WERI-Rb-1 (cell line): ENCODE data around the gene GFOD1.
"Not testable (repeated sequence)": the region's sequence is repeated elsewhere in the genome, so short reads cannot be mapped to it uniquely, and the experiment has no call there.

Experiments used
- DNase-seq: peaks from one replicate; pipeline ENCODE4 v3.0.0-alpha.2; 2020
- H3K27ac ChIP-seq: fragments of 250-450 bp; sonication (Bioruptor Pico); 2 replicates; pipeline ENCODE4 v1.5.1; 2020; ENCODE audit warnings: mild to moderate bottlenecking, moderate library complexity
- H3K27me3 ChIP-seq: fragments of 250-450 bp; sonication (Bioruptor Pico); 2 replicates; pipeline ENCODE4 v1.5.1; 2021; ENCODE audit warnings: mild to moderate bottlenecking, low read depth, moderate library complexity; ENCODE audit not compliant: insufficient read depth, severe bottlenecking
- H3K36me3 ChIP-seq: fragments of 250-450 bp; sonication (Bioruptor Pico); 2 replicates; pipeline ENCODE4 v1.5.1; 2020; ENCODE audit warnings: mild to moderate bottlenecking, moderate library complexity
- H3K4me3 ChIP-seq: 2 replicates; pipeline ENCODE4 v1.5.1; 2011; ENCODE audit warnings: low read depth, mild to moderate bottlenecking, control low read depth, low read length
- H3K9me3 ChIP-seq: fragments of 250-450 bp; sonication (Bioruptor Pico); 2 replicates; pipeline ENCODE4 v1.5.1; 2021; ENCODE audit warnings: mild to moderate bottlenecking, moderate library complexity; ENCODE audit not compliant: severe bottlenecking
- TF ChIP-seq, protein P1 (sequence below): IDR thresholded peaks from 2 replicates; pipeline ENCODE4 v1.5.1; 2011; ENCODE audit warnings: low read depth, mild to moderate bottlenecking, control low read depth, inconsistent platforms, low read length

The GFOD1 gene

DNA sequence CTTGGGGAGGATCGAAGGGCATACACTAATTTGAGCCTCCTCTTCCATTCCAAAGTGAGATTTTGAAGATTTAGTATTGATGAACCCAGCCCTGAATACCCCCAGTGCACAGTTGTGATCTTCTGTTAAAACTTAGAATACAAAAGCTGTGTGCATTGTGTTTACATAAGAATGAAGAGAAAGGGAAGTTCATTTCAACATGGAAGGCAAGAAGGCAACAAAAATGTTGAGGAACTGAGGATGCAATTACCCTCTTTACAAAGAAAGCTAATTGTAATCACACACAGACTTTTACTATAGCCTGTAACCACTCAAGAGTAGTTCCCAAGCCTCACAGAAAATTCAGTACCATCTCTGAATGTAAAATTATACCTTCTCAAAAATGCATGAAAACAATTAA lies 49.3 kb downstream of the GFOD1 start:
- Histone ChIP-seq H3K27ac (no peak overlapping the region), H3K9me3 (no peaks in the 10 kb centered on the region), H3K36me3 (no peaks in the 10 kb centered on the region), H3K4me3 (no peak overlapping the region), H3K27me3 (no peaks in the 10 kb centered on the region)
- TF ChIP-seq, protein P1, sequence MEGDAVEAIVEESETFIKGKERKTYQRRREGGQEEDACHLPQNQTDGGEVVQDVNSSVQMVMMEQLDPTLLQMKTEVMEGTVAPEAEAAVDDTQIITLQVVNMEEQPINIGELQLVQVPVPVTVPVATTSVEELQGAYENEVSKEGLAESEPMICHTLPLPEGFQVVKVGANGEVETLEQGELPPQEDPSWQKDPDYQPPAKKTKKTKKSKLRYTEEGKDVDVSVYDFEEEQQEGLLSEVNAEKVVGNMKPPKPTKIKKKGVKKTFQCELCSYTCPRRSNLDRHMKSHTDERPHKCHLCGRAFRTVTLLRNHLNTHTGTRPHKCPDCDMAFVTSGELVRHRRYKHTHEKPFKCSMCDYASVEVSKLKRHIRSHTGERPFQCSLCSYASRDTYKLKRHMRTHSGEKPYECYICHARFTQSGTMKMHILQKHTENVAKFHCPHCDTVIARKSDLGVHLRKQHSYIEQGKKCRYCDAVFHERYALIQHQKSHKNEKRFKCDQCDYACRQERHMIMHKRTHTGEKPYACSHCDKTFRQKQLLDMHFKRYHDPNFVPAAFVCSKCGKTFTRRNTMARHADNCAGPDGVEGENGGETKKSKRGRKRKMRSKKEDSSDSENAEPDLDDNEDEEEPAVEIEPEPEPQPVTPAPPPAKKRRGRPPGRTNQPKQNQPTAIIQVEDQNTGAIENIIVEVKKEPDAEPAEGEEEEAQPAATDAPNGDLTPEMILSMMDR: no peak
- no peak for DNase-seq

DNA sequence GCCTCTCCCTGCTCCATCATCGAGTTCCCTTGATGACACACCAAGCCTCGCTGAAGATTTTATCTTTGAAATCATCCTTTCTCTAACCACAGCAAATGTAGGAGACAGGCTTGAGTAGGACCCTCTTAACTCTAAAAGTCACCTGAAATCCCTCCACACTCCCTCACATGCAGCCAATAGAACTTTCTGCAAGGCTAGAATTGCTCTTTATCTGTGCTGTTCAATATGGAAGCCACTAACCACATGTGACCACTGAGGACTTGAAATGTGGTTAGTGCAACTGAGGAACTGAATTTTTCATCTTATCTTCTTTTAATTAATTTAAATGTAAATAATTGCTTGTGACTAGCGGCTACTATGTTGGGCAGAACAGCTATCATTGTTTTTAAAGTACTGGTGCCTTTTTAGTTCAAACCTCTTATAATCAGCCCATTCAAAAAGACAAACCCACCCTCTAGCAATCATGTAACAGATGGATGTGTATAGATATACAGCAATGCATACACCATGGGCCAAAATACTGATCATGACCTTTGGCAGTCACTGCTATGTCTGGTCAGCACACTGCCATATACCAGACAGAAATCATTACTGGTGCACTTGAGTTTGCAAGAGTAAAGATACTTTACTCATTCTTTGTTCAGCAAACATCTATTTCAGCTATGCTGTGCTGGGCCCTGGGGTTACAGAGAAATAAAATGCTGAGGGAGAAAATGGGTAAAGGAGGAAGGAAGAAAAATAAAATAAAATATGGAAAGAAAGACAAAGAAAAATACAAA lies 50.0 kb downstream of the GFOD1 start:
- no peaks in the 10 kb centered on the region for H3K27me3 ChIP-seq
- no peak overlapping the region for H3K27ac ChIP-seq
- no peaks in the 10 kb centered on the region for H3K36me3 ChIP-seq
- no peaks in the 10 kb centered on the region for H3K9me3 ChIP-seq
- DNase-seq: no peak
- TF ChIP-seq, protein P1: no peak
- no peak overlapping the region for H3K4me3 ChIP-seq

DNA sequence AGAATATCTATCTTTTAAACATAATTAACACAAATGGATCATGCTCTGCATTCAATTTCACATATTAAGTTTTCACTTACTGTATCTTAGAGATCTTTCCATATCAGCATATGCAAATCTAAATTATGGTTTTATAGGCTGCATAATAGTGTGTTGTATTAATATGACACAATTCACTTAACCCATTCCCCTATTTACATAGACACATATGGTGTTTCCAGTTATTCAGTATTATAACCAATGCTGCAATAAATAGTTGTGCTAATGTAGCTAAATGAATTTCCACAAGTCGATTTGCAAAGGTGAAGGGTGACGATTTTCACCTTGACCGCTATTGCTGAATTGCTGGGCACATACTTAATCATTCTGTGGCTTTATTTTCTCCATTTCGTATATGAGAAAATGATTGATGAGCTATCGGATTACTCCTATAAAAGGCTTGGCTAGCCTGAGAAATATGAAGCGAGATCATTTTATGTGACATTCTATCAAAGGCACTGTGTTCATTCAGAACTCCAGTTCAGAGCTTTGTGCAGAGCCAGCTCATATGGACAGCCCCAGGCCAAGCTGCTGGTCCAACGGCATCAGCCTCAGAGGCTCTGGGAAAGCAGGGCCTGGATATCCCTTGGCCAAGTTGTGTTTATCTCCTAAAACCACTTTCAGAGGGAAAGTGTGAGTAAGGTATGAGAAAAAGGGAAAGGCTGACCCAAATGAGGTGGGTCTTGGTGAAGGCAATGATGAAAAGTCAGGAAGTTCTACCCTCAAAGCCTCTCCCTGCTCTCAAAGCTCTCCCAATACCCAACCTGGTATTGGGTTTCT lies 50.8 kb downstream of the GFOD1 start:
- Histone ChIP-seq H3K9me3 (no peaks in the 10 kb centered on the region), H3K4me3 (no peak overlapping the region), H3K27ac (no peak overlapping the region), H3K27me3 (no peaks in the 10 kb centered on the region), H3K36me3 (no peaks in the 10 kb centered on the region)
- DNase-seq: no peak
- TF ChIP-seq, protein P1: no peak

DNA sequence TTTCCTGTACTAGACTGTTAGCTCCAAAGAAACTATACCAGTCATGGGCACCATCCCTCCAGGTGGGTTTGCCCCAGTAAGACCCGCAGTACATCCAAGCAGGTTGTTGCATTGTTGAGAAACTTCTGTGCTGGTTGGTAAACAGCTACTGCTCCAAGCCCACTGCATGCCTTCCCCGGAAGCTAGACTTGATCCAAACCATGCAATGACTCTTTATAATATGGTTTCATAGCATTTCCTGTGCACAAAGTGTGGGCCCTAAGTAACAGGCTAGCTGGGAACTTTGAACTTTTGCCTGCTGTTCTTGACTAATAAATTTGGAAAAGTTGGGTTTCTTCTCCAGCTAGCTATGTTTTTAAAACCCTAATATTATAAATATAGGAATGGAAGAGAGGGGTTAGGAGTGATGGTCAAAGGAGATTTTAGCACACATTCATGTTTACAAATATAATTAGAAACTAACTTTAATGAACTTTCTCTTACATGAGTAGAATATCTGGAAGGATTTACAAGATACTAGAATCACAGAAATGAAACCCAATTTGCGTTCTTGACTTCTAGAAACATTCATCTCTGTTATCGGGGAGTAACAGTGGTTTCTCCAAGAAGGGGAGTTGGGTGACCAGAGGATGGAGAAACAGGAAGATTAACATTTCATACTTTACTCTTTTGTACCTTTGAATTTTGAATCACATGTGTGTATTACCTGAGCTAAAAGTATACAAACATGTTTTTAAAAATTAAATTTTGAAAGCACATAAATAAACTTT lies 51.7 kb downstream of the GFOD1 start:
- Histone ChIP-seq H3K36me3 (no peaks in the 10 kb centered on the region), H3K27ac (no peak overlapping the region), H3K9me3 (no peaks in the 10 kb centered on the region), H3K27me3 (no peaks in the 10 kb centered on the region), H3K4me3 (no peak overlapping the region)
- TF ChIP-seq, protein P1: no peak
- DNase-seq: no peak

DNA sequence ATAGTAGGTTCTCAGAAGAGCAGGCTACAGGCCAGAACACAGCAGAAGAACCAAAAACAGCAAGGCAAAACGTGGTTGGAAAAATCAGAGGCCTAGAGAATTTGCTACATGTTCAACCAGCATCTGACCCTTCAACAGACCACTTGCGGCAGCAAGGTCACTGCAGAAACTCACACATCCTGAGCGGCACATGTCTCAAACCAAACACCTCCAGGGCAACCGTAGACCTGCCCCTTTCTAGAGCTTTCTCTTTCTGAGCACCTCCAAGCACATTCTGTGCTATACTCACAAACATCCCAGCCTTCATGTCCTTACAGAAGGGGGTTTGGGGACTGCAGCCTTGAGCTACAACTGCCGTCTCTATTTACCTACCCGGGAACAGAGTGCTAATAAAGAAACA lies 52.6 kb downstream of the GFOD1 start:
- H3K9me3 ChIP-seq: no peaks in the 10 kb centered on the region
- TF ChIP-seq, protein P1: no peak
- no peaks in the 10 kb centered on the region for H3K36me3 ChIP-seq
- H3K27me3 ChIP-seq: no peaks in the 10 kb centered on the region
- H3K27ac ChIP-seq: no peak overlapping the region
- DNase-seq: no peak
- H3K4me3 ChIP-seq: no peak overlapping the region

DNA sequence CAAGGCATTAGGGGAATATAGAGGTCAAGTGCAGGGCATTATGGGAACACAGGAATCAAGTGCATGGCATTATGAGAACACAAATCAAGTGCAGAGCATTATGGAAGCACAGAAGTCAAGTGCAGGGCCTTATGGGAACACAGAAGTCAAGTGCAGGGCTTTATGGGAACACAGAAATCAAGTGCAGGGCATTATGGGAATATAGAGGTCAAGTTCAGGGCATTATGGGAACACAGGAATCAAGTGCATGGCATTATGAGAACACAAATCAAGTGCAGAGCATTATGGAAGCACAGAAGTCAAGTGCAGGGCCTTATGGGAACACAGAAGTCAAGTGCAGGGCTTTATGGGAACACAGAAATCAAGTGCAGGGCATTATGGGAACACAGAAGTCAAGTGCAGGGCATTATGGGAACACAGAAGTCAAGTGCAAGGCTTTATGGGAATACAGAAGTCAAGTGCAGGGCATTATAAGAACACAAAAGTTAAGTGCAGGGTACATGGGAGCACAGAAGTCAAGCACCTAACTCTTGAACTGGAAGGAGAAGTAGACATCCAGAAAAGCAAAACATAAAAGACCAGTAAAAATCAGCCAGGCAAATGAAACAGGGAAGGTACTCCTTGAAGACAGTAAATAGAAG lies 53.1 kb downstream of the GFOD1 start:
- H3K4me3 ChIP-seq, H3K27ac ChIP-seq, H3K9me3 ChIP-seq, DNase-seq, H3K27me3 ChIP-seq, H3K36me3 ChIP-seq: not testable (repeated sequence)
